Body of pancreas (tissue), 4 donors: ENCODE results near the gene RANBP17. TPM values are rescaled to one million over a fixed set of nuclear protein-coding genes. Genes with fewer than 3 reads are reported as not detected.

Experiments used
- ATAC-seq: fragments of 150-250 bp; one replicate; pipeline ENCODE4 v1.9.1; 2016
- DNase-seq, 4 donors: peaks; one replicate each; pipeline ENCODE4 v3.0.0-alpha.2; 2019
- H3K27ac ChIP-seq, 4 donors: fragments of 200-600 bp; sonication (generic); 1 replicate in 3 of 4; 2 replicates in 1 of 4; pipeline versions ENCODE4 v1.5.1 to v1.6.1; 2016 to 2019; ENCODE audit warnings: mild to moderate bottlenecking in 1 of 4, mixed read lengths in 1 of 4, moderate library complexity in 1 of 4
- H3K27me3 ChIP-seq, 2 donors: fragments of 200-600 bp; sonication (generic); one replicate each; pipeline ENCODE4 v1.6.0; 2016; ENCODE audit warnings: mild to moderate bottlenecking in 1 of 2
- H3K36me3 ChIP-seq, 2 donors: fragments of 200-600 bp; sonication (generic); replicated peaks in 1 of 2; 2 replicates each; pipeline ENCODE4 v1.5.1; 2016; ENCODE audit warnings: low read depth in 2 of 2; ENCODE audit not compliant: insufficient read depth in 1 of 2
- H3K4me1 ChIP-seq: fragments of 200-600 bp; sonication (generic); one replicate; pipeline ENCODE4 v1.6.0; 2016
- H3K4me3 ChIP-seq, 2 donors: fragments of 200-600 bp; sonication (generic); 1 replicate in 1 of 2; 2 replicates in 1 of 2; pipeline ENCODE4 v1.5.1; 2016 to 2019
- H3K9me3 ChIP-seq, 3 donors: fragments of 200-600 bp; sonication (generic); 1 replicate in 2 of 3; 2 replicates in 1 of 3; pipeline ENCODE4 v1.5.1; 2016
- CTCF ChIP-seq, 7 experiments: fragments of 450-650 bp in 4 of 7; fragments of 200-600 bp in 3 of 7; sonication (generic) in 3 of 7; IDR thresholded peaks; one replicate each; pipeline ENCODE4 v1.5.1; 2016 to 2019; ENCODE audit warnings: antibody characterized with exemption in 7 of 7
- POLR2A ChIP-seq, 3 donors: fragments of 450-650 bp; IDR thresholded peaks; one replicate each; pipeline ENCODE4 v1.6.1; 2016; ENCODE audit warnings: antibody characterized with exemption in 3 of 3, mild to moderate bottlenecking in 2 of 3
- WGBS, 2 donors: methylation state at CpG; one replicate each; pipeline ENCODE4 v1.1.5; 2017; 5-methylcytosine and 5-hydroxymethylcytosine counted together
- intact Hi-C: fragments of 100-400 bp; cut with DNase I; formaldehyde crosslinking; loops from one replicate; pipeline ENCODE4 v1.15.1; 2023
- total RNA-seq, 2 donors: library from RNA; depleted of rRNA; stranded (reverse); fragments of >200 nt; gene quantifications; one replicate each; pipeline ENCODE4 v1.1.0, GENCODE V29; 2016

RANBP17 gene
- total RNA-seq, 2 donors from 2014 or later = 6.6 to 9.1 TPM

GRCh38 chr5:170885809-170886208 lies 24.0 kb downstream of the RANBP17 start:
- no peak overlapping the region for H3K4me3 ChIP-seq
- no peak for TF ChIP-seq CTCF (IDR thresholded peaks at IDR 0.05)
- no peak for TF ChIP-seq POLR2A (IDR thresholded peaks at IDR 0.05)
- DNase-seq (no peak), ATAC-seq (peak; percentile 13)
- H3K27ac ChIP-seq = peak overlapping the region in 2 of 4 donors; percentile 1 to 49
- H3K4me1 ChIP-seq = peaks cover 22% of the 10 kb centered on the region
- no peaks in the 10 kb centered on the region for H3K9me3 ChIP-seq
- intact Hi-C loops = no loop called here
- WGBS, 2 donors = 67 to 81% methylated on average over 2 of the region's 2 CpGs
- no peaks in the 10 kb centered on the region for H3K27me3 ChIP-seq
- no peaks in the 10 kb centered on the region for H3K36me3 ChIP-seq

GRCh38 chr5:170886210-170886894 lies 24.5 kb downstream of the RANBP17 start:
- intact Hi-C loops = no loop called here
- peak; percentile 95 for ATAC-seq
- 14 to 16% methylated on average over 3 of the region's 3 CpGs for WGBS, 2 donors
- peak in 1 of 4 donors; percentile 30 for DNase-seq
- H3K36me3 ChIP-seq = no peaks in the 10 kb centered on the region
- H3K4me3 ChIP-seq = no peak overlapping the region
- TF ChIP-seq POLR2A (IDR thresholded peaks at IDR 0.05) = no peak
- H3K4me1 ChIP-seq = peaks cover 22% of the 10 kb centered on the region
- no peaks in the 10 kb centered on the region for H3K9me3 ChIP-seq
- peak overlapping the region in 2 of 4 donors; percentile 1 to 49 for H3K27ac ChIP-seq
- H3K27me3 ChIP-seq = no peaks in the 10 kb centered on the region

DNA sequence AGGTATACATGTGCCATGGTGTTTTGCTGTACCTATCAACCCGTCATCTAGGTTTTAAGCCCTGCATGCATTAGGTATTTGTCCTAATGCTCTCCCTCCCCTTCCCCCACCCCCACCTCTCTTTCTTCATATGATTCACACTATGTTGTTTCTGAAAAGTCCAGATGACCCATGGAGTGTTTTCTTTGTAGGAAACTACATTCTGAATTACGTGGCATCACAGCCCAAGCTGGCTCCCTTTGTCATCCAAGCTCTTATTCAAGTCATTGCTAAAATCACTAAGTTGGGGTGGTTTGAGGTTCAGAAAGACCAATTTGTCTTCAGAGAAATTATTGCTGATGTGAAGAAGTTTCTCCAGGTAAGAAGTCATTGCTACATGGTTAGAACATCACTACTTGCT lies 30.4 kb downstream of the RANBP17 start:
- DNase-seq (no peak), ATAC-seq (no peak)
- TF ChIP-seq POLR2A (IDR thresholded peaks at IDR 0.05) = no peak
- TF ChIP-seq CTCF (IDR thresholded peaks at IDR 0.05) = no peak
- intact Hi-C loops = no loop called here
- 92 to 98% methylated on average over 2 of the region's 2 CpGs for WGBS, 2 donors
- Histone ChIP-seq H3K27ac (no peak overlapping the region), H3K4me1 (peaks cover 1% of the 10 kb centered on the region), H3K9me3 (no peaks in the 10 kb centered on the region), H3K36me3 (no peaks in the 10 kb centered on the region), H3K4me3 (no peak overlapping the region), H3K27me3 (no peaks in the 10 kb centered on the region)

DNA sequence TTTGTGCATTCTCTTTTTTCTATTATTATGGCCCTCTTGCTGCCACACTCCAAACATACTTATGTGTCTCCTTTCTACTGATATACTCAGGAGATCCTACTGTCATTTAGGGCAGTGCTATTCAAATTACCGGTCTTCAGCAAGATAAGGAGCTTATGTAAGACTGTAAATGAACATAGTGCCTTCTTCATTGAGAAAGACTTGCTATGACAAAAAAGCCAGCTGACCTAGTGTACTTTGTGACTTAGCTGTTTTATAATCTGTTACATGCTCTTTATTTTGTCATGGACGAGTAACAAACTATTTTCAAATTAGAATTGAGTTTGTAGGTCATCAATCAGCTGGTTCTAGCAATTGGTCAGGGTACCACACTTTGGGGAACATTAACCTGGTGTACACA lies 32.8 kb downstream of the RANBP17 start:
- Histone ChIP-seq H3K4me1 (no peaks in the 10 kb centered on the region), H3K9me3 (no peaks in the 10 kb centered on the region), H3K27ac (no peak overlapping the region), H3K4me3 (no peak overlapping the region), H3K36me3 (no peaks in the 10 kb centered on the region), H3K27me3 (no peaks in the 10 kb centered on the region)
- no peak for ATAC-seq
- WGBS, 2 donors = 58 to 80% methylated on average over 2 of the region's 2 CpGs
- intact Hi-C loops = no loop called here
- no peak for DNase-seq
- TF ChIP-seq POLR2A (IDR thresholded peaks at IDR 0.05) (no peak), CTCF (IDR thresholded peaks at IDR 0.05) (no peak)

- no peaks in the 10 kb centered on the region for H3K36me3 ChIP-seq
- ATAC-seq (peak; percentile 45), DNase-seq (peak; percentile 10 to 50 (median 30))
- no peak overlapping the region for H3K4me3 ChIP-seq
- no peaks in the 10 kb centered on the region for H3K9me3 ChIP-seq
- intact Hi-C loops = no loop called here
- TF ChIP-seq CTCF (IDR thresholded peaks at IDR 0.05) (peak; percentile 24 to 59 (median 34)), POLR2A (IDR thresholded peaks at IDR 0.05) (no peak)
- no peaks in the 10 kb centered on the region for H3K4me1 ChIP-seq
- H3K27me3 ChIP-seq = no peaks in the 10 kb centered on the region
- no peak overlapping the region for H3K27ac ChIP-seq
- 56 to 70% methylated on average over 9 of the region's 9 CpGs for WGBS, 2 donors
Observed at GRCh38 chr5:170896779-170897178, 35.0 kb downstream of the RANBP17 start.
